ENCODE measurements around the gene DENND1C. TPM values are rescaled to one million over a fixed set of nuclear protein-coding genes. Genes with fewer than 3 reads are reported as not detected.
A peak's percentile ranks its signal among the peaks of the same experiment; 100 is the strongest.

The DENND1C gene
- total and polyA plus RNA-seq, 8 donors, result 6.7 to 22.1 (median 18.8) TPM

DNA sequence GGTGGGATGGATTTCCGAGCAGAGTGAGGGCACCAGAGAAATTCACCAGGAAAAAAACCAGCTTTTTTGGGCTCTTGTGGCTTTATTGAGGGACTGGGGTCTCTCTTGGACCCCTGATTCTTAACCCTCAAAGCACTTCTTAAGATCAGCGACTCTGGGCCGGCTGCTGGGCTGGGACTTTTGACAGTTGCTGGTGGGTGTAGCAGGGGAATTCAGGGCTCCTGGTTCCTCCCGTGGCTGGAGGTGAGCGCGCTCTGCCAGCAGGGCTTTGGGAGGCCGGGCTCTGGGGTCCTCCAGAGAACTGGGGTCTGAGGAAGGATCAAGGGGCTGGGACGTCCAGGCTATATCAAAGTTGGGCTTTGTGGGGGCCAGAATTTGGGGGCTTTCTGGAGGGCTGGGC is 14.2 kb downstream of the DENND1C start:
- Histone ChIP-seq H3K4me3 (no peak overlapping the region), H3K27me3 (peaks cover 13 to 33% of the 10 kb centered on the region in 2 donors), H3K27ac (no peak overlapping the region), H3K36me3 (peaks cover 0 to 46% of the 10 kb centered on the region in 2 donors), H3K4me1 (peaks cover 0 to 6% of the 10 kb centered on the region in 2 donors), H3K9me3 (no peaks in the 10 kb centered on the region)
- intact Hi-C loops (cut with DNase I), result no loop called here
- TF ChIP-seq, protein P1, sequence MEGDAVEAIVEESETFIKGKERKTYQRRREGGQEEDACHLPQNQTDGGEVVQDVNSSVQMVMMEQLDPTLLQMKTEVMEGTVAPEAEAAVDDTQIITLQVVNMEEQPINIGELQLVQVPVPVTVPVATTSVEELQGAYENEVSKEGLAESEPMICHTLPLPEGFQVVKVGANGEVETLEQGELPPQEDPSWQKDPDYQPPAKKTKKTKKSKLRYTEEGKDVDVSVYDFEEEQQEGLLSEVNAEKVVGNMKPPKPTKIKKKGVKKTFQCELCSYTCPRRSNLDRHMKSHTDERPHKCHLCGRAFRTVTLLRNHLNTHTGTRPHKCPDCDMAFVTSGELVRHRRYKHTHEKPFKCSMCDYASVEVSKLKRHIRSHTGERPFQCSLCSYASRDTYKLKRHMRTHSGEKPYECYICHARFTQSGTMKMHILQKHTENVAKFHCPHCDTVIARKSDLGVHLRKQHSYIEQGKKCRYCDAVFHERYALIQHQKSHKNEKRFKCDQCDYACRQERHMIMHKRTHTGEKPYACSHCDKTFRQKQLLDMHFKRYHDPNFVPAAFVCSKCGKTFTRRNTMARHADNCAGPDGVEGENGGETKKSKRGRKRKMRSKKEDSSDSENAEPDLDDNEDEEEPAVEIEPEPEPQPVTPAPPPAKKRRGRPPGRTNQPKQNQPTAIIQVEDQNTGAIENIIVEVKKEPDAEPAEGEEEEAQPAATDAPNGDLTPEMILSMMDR (IDR thresholded peaks at IDR 0.05), result no peak
- ATAC-seq (no peak), DNase-seq (no peak)

DNA sequence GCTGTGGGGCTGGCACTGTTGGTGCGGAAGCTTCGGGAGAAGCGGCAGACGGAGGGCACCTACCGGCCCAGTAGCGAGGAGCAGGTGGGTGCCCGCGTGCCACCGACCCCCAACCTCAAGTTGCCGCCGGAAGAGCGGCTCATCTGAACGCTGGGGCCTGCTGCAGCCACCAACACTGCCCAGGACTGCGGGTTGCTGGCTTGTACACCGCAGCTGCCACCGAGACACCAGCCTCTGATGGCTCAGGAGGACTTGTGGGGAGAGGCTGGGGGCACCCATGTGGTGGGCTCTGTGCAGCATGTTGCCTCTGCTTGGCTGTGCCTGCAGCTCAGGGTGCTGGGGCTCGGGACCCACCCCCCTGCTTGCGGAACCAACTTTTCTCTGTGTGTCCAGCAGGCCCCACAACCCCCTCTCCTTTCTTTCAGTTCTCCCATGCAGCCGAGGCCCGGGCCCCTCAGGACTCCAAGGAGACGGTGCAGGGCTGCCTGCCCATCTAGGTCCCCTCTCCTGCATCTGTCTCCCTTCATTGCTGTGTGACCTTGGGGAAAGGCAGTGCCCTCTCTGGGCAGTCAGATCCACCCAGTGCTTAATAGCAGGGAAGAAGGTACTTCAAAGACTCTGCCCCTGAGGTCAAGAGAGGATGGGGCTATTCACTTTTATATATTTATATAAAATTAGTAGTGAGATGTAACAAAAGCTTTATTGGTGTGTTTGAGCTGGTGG is 14.9 kb downstream of the DENND1C start:
- TF ChIP-seq, protein P1 (IDR thresholded peaks at IDR 0.05), result no peak
- intact Hi-C loops (cut with DNase I), result no loop called here
- Histone ChIP-seq H3K27ac (no peak overlapping the region), H3K4me1 (peaks cover 0 to 6% of the 10 kb centered on the region in 2 donors), H3K4me3 (no peak overlapping the region), H3K27me3 (peaks cover 13 to 33% of the 10 kb centered on the region in 2 donors), H3K36me3 (peaks cover 0 to 44% of the 10 kb centered on the region in 2 donors), H3K9me3 (no peaks in the 10 kb centered on the region)
- ATAC-seq, result no peak
- DNase-seq, result no peak

DNA sequence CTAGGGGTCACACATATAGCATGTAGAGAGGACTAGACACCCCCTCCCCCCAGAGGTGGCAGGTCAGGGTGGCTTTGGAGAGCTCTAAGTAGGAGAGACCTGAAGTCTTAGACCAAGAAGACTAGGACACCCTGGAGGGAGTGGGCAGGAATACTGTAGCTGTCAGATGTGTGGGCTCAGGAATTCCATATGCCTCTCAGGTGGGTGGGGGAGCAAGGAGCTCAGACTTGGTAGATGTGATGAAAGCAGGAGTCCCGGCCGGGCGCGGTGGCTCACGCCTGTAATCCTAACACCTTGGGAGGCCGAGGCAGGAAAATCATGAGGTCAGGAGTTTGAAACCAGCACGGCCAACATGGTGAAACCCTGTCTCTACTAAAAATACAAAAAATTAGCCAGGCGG is 15.9 kb downstream of the DENND1C start:
- no peak for DNase-seq
- Histone ChIP-seq H3K9me3 (no peaks in the 10 kb centered on the region), H3K36me3 (peaks cover 0 to 33% of the 10 kb centered on the region in 2 donors), H3K4me1 (peaks cover 0 to 9% of the 10 kb centered on the region in 2 donors), H3K27ac (no peak overlapping the region), H3K27me3 (peaks cover 13 to 33% of the 10 kb centered on the region in 2 donors), H3K4me3 (no peak overlapping the region)
- intact Hi-C loops (cut with DNase I), result no loop called here
- no peak for ATAC-seq
- TF ChIP-seq, protein P1 (IDR thresholded peaks at IDR 0.05), result no peak

DNA sequence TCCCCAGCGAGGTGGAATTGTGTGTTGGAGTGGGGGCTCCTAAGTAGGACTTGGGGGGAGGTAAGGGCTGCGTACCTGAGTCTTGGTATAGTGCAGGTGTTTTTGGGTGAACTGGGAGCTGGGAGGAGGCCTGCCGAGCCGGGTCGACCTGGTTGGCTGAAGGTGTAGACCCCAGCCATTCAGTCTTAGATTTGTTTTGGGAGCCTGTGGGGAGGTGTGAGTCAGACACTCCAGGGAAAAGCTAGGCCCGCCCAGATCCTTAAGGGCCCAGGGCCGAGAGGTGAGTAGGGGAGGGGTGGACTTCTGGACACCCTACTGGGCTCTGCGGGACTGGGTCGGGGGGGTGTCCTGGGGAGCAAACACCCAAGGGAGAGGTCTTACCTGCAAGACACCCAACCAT is 16.6 kb downstream of the DENND1C start:
- Histone ChIP-seq H3K4me3 (peak overlapping the region; percentile 42 to 48), H3K9me3 (no peaks in the 10 kb centered on the region), H3K36me3 (peaks cover 0 to 27% of the 10 kb centered on the region in 2 donors), H3K27ac (peak overlapping the region in 1 of 2 donors; percentile 67), H3K4me1 (peaks cover 0 to 14% of the 10 kb centered on the region in 2 donors), H3K27me3 (peaks cover 13 to 33% of the 10 kb centered on the region in 2 donors)
- TF ChIP-seq, protein P1 (IDR thresholded peaks at IDR 0.05), result no peak
- DNase-seq, result peak in 1 of 4 donors; percentile 59
- ATAC-seq, result peak; percentile 55
- intact Hi-C loops (cut with DNase I), result no loop called here

DNA sequence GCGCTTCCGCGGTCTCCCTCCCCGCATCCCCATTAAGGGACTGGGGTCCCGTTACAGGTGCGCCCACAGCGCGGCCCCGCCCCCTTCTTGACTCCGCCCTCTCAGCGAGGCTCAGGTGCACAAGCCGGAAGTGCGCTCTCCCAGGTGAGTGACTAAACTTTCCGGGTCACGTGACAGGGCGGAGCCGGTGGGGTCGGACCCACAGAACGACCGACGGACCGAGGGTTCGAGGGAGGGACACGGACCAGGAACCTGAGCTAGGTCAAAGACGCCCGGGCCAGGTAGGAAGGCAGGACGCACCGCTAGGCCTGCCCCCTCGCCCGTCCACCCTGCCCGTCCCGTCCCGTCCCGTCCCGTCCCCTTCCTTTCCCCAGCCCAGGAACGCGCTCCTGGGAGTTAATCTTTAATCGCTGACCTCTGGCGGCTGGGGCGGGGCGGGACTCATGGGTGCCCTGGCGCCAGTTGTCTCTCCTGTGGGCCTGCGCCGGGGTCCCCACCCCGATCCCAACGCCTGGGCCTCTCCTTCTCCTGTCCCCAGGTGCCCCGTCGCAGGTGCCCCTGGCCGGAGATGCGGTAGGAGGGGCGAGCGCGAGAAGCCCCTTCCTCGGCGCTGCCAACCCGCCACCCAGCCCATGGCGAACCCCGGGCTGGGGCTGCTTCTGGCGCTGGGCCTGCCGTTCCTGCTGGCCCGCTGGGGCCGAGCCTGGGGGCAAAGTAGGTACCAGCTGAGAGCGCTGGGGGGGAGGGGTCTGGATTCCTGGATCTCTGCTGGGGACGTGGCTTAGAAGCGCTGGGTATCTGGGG is 17.3 kb downstream of the DENND1C start, which contains the start of gene CRB3:
CRB3 (plus strand) TSS at position 202 of the 804 bp plus-strand sequence; CDS start at position 633, 431 bp downstream.
- TF ChIP-seq, protein P1 (IDR thresholded peaks at IDR 0.05), result no peak
- ATAC-seq (peak; percentile 58), DNase-seq (peak; percentile 53 to 93 (median 88))
- H3K36me3 ChIP-seq, result peaks cover 0 to 25% of the 10 kb centered on the region in 2 donors
- intact Hi-C loops (cut with DNase I), result no loop called here
- peak within 1 kb of the TSS; percentile 57 to 67 for H3K27ac ChIP-seq
- H3K27me3 ChIP-seq, result peaks cover 13 to 40% of the 10 kb centered on the region in 2 donors
- no peaks in the 10 kb centered on the region for H3K9me3 ChIP-seq
- H3K4me3 ChIP-seq, result peak within 1 kb of the TSS; percentile 42 to 48
- H3K4me1 ChIP-seq, result peaks cover 0 to 21% of the 10 kb centered on the region in 2 donors

Data from left lung (tissue), 10 donors.